B cell (primary cell): Measurements from ENCODE around the gene ASXL2. TPM values are rescaled to one million over a fixed set of nuclear protein-coding genes. Genes with fewer than 3 reads are reported as not detected.

Source experiments
- ATAC-seq: fragments of 200-7000 bp; cut with Tn5 transposase; one replicate; pipeline ENCODE4 v1.10.0; 2021; ENCODE audit warnings: low read depth, mild to moderate bottlenecking, moderate number of reproducible peaks, moderate library complexity
- CTCF ChIA-PET: fragments of 350-600 bp; sonication (Branson Sonifier 250); formaldehyde crosslinking; loops from one replicate; lab custom pipeline; 2021; ENCODE audit warnings: antibody characterized with exemption, inconsistent platforms; lab: Charles Lee
- POLR2A ChIA-PET: fragments of 350-600 bp; sonication (Branson Sonifier 250); formaldehyde crosslinking; loops from one replicate; lab custom pipeline; 2021; ENCODE audit warnings: antibody characterized with exemption; lab: Charles Lee
- DNase-seq: peaks from one replicate; pipeline ENCODE4 v3.0.0; 2013
- H2AFZ ChIP-seq: 2 replicates; pipeline ENCODE4 v1.6.1; 2012; ENCODE audit warnings: mild to moderate bottlenecking, low read depth, low read length; ENCODE audit not compliant: insufficient read depth, poor library complexity, severe bottlenecking
- H3K27ac ChIP-seq, 2 donors: 1 replicate in 1 of 2; 2 replicates in 1 of 2; pipeline ENCODE4 v1.5.1; 2012 to 2013; ENCODE audit warnings: low read length in 2 of 2, mild to moderate bottlenecking in 2 of 2, moderate library complexity in 1 of 2
- H3K27me3 ChIP-seq, 4 experiments: fragments of 200-600 bp in 1 of 4; sonication (generic) in 1 of 4; replicated peaks in 1 of 4; 1 replicate in 2 of 4; 2 replicates in 2 of 4; pipeline versions ENCODE4 v1.6.1 to v1.7.0; 2013 to 2016; ENCODE audit warnings: low read length in 3 of 4, mild to moderate bottlenecking in 2 of 4, mixed read lengths in 1 of 4, moderate library complexity in 1 of 4; ENCODE audit not compliant: insufficient read depth in 4 of 4, control insufficient read depth in 3 of 4; ENCODE audit errors: control extremely low read depth in 1 of 4
- H3K36me3 ChIP-seq, 2 experiments: replicated peaks in 1 of 2; 1 replicate in 1 of 2; 2 replicates in 1 of 2; pipeline versions ENCODE4 v1.6.1 to v1.7.1; 2013; ENCODE audit warnings: low read length in 1 of 2; ENCODE audit not compliant: insufficient read depth in 2 of 2, control insufficient read depth in 1 of 2; ENCODE audit errors: control extremely low read depth in 1 of 2, extremely low read depth in 1 of 2
- H3K4me1 ChIP-seq, 2 donors: fragments of 200-600 bp in 1 of 2; sonication (generic) in 1 of 2; 1 replicate in 1 of 2; 2 replicates in 1 of 2; pipeline versions ENCODE4 v1.5.1 to v1.6.1; 2013 to 2017; ENCODE audit warnings: low read length in 2 of 2; ENCODE audit not compliant: control insufficient read depth in 2 of 2, insufficient read depth in 2 of 2
- H3K4me2 ChIP-seq: replicated peaks from 2 replicates; pipeline ENCODE3; 2012; ENCODE audit warnings: mild to moderate bottlenecking, low read depth, low read length; ENCODE audit not compliant: poor library complexity, severe bottlenecking
- H3K4me3 ChIP-seq, 5 experiments: fragments of 200-600 bp in 1 of 5; sonication (generic) in 1 of 5; 1 replicate in 3 of 5; 2 replicates in 2 of 5; pipeline versions ENCODE4 v1.5.1 to v1.7.0; 2011 to 2016; ENCODE audit warnings: low read length in 4 of 5, mild to moderate bottlenecking in 4 of 5, low read depth in 2 of 5, control low read depth in 1 of 5, moderate library complexity in 1 of 5; ENCODE audit not compliant: insufficient read depth in 1 of 5; ENCODE audit errors: control extremely low read depth in 1 of 5, extremely low read depth in 1 of 5
- H3K79me2 ChIP-seq: fragments of 200-600 bp; sonication (generic); one replicate; pipeline ENCODE4 v1.6.0; 2016; ENCODE audit warnings: low read length; ENCODE audit not compliant: control insufficient read depth, insufficient read depth
- H3K9ac ChIP-seq: fragments of 200-600 bp; sonication (generic); 2 replicates; pipeline ENCODE4 v1.6.1; 2017; ENCODE audit warnings: mild to moderate bottlenecking, low read length, moderate library complexity
- H3K9me3 ChIP-seq, 3 donors: one replicate each; pipeline versions ENCODE4 v1.6.1 to v1.7.1; 2013; ENCODE audit warnings: low read length in 2 of 3; ENCODE audit not compliant: control insufficient read depth in 2 of 3, insufficient read depth in 1 of 3; ENCODE audit errors: control extremely low read depth in 1 of 3
- H4K20me1 ChIP-seq: 2 replicates; pipeline ENCODE4 v1.6.0; 2012; ENCODE audit warnings: mild to moderate bottlenecking, low read length; ENCODE audit not compliant: insufficient read depth, control insufficient read depth, poor library complexity, severe bottlenecking
- H3K27ac Mint-ChIP-seq: one replicate; pipeline ENCODE4 v1.8.0; 2021; ENCODE audit warnings: mixed read lengths
- H3K27me3 Mint-ChIP-seq: one replicate; pipeline ENCODE4 v1.8.0; 2021; ENCODE audit warnings: mixed read lengths
- H3K4me1 Mint-ChIP-seq: one replicate; pipeline ENCODE4 v1.8.0; 2021; ENCODE audit warnings: mixed read lengths
- H3K4me3 Mint-ChIP-seq: one replicate; pipeline ENCODE4 v1.8.0; 2021; ENCODE audit warnings: mixed read lengths
- H3K9me3 Mint-ChIP-seq: one replicate; pipeline ENCODE4 v1.8.0; 2022; ENCODE audit warnings: mixed read lengths; ENCODE audit not compliant: insufficient read depth
- CTCF ChIP-seq: fragments of 200-600 bp; IDR thresholded peaks from one replicate; pipeline ENCODE4 v1.8.0; 2022; ENCODE audit warnings: antibody characterized with exemption, mild to moderate bottlenecking
- EZH2 ChIP-seq: IDR thresholded peaks from 2 replicates; pipeline ENCODE4 v1.6.1; 2012; ENCODE audit warnings: borderline replicate concordance, low read depth, mild to moderate bottlenecking, moderate library complexity, low read length; ENCODE audit not compliant: insufficient read depth, poor library complexity, severe bottlenecking
- WGBS: methylation state at CpG from one replicate; pipeline ENCODE4 v1.1.5; 2013; ENCODE audit warnings: missing lambda C conversion rate; ENCODE audit not compliant: insufficient coverage; 5-methylcytosine and 5-hydroxymethylcytosine counted together
- intact Hi-C: fragments of 100-400 bp; cut with micrococcal nuclease; formaldehyde crosslinking; loops from one replicate; pipeline ENCODE4 v1.10.0; 2022
- polyA plus RNA-seq: library from polyadenylated mRNA; depleted of rRNA; stranded (reverse); fragments of >200 nt; gene quantifications from 2 replicates; pipeline ENCODE4 v1.2.3, GENCODE V29; 2012
- total RNA-seq, 2 donors: library from RNA; stranded (reverse); fragments of 120-200 nt in 1 of 2; gene quantifications; 1 replicate in 1 of 2; 2 replicates in 1 of 2; pipeline versions ENCODE4 v1.2.3 to v1.2.4, GENCODE V29; 2013 to 2022

ASXL2 gene
- total and polyA plus RNA-seq, 2 donors (not counting 1 experiment from before 2014, with no cell fraction given), result 7.6 to 55.0 TPM

DNA sequence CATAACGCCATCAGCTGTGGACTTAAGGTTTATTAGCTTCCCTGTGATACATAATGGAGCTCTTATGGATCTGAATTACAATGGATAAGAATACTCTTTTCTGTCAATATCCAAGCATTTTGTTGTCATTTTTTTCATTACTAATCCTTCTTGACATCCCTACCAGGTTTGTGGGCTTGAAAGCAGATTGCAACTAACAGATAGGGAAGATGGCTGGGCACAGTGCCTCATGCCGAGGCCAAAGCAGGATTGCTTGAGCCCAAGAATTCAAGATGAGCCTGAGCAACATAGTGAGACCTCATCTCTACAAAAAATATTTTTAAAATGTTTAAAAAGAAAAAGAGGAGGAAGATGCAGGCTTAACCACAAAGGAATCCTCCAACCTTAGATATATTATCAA, 42.4 kb downstream of the ASXL2 start:
- intact Hi-C loops, result no loop called here
- ChIA-PET POLR2A (no interaction called here), CTCF (interaction anchor here (1.4 kb wide), 1 partner anchor 17 kb away, joined by 8 read pairs; no protein-coding TSS in a partner anchor)
- H3K4me1 ChIP-seq, result no peaks in the 10 kb centered on the region
- H3K9me3 ChIP-seq, result peaks cover 0 to 17% (median 10%) of the 10 kb centered on the region in 3 donors
- H3K36me3 ChIP-seq, result peaks cover 1 to 24% of the 10 kb centered on the region in 2 experiments
- no peak overlapping the region for H3K27ac ChIP-seq
- H2AFZ ChIP-seq, result no peak overlapping the region
- peaks cover 20% of the 10 kb centered on the region for H4K20me1 ChIP-seq
- H3K4me1 Mint-ChIP-seq, result peaks cover 9% of the 10 kb centered on the region
- no peak overlapping the region for H3K4me3 Mint-ChIP-seq
- peaks cover 51% of the 10 kb centered on the region for H3K79me2 ChIP-seq
- H3K27ac Mint-ChIP-seq, result no peak overlapping the region
- no CpG with 5 or more reads among the region's 2 CpGs for WGBS
- DNase-seq (no peak), ATAC-seq (no peak)
- no peak overlapping the region for H3K9ac ChIP-seq
- no peaks in the 10 kb centered on the region for H3K27me3 Mint-ChIP-seq
- H3K27me3 ChIP-seq, result no peaks in the 10 kb centered on the region
- no peak overlapping the region for H3K4me2 ChIP-seq
- H3K9me3 Mint-ChIP-seq, result peaks cover 7% of the 10 kb centered on the region
- no peak for TF ChIP-seq EZH2
- TF ChIP-seq CTCF, result no peak
- no peak overlapping the region for H3K4me3 ChIP-seq

DNA sequence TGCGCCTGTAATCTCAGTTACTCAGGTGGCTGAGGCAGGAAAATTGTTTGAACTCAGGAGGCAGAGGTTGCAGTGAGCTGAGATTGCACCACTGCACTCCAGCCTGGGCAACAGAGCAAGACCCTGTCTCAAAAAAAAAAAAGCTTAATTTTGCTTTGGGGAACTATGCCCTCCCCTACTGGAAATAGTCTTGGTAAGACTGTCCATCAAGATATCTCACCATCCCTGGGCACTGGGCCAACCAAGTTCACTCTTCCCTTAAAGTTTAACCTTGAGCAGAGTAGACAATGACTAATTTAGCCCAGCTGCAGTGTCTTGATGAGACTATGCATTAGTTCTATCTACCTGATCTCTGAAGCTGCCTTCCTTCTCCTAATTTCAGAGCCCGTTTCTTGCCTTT, 44.7 kb downstream of the ASXL2 start:
- Histone ChIP-seq H4K20me1 (peaks cover 32% of the 10 kb centered on the region), H3K27me3 (no peaks in the 10 kb centered on the region), H3K4me1 (no peaks in the 10 kb centered on the region), H3K79me2 (peaks cover 56% of the 10 kb centered on the region), H3K4me2 (no peak overlapping the region), H3K4me3 (no peak overlapping the region), H3K36me3 (peaks cover 1 to 24% of the 10 kb centered on the region in 2 experiments), H2AFZ (no peak overlapping the region), H3K27ac (no peak overlapping the region), H3K9me3 (peaks cover 0 to 21% (median 10%) of the 10 kb centered on the region in 3 donors), H3K9ac (no peak overlapping the region)
- no peak for TF ChIP-seq EZH2
- no peak for TF ChIP-seq CTCF
- H3K4me1 Mint-ChIP-seq, result peaks cover 10% of the 10 kb centered on the region
- WGBS, result 83% methylated on average over 1 of the region's 2 CpGs
- ChIA-PET CTCF (interaction anchor here (1.0 to 1.5 kb wide), 3 partner anchors 15 to 18 kb away, joined by 3 to 4 read pairs (median 3); no protein-coding TSS in a partner anchor), POLR2A (no interaction called here)
- intact Hi-C loops, result no loop called here
- H3K9me3 Mint-ChIP-seq, result peaks cover 7% of the 10 kb centered on the region
- no peaks in the 10 kb centered on the region for H3K27me3 Mint-ChIP-seq
- H3K27ac Mint-ChIP-seq, result no peak overlapping the region
- H3K4me3 Mint-ChIP-seq, result no peak overlapping the region
- DNase-seq, result no peak
- ATAC-seq, result no peak
